ENCODE measurements around the gene SLC1A1.

The SLC1A1 gene

GRCh38 chr9:4489919-4490704 is at the start of gene SLC1A1:
TSS of gene SLC1A1 (plus strand) at chr9:4490468. CDS start at chr9:4490680, 212 bp downstream.
- DNase-seq = peak; percentile 4

- DNase-seq = no peak
Measured at GRCh38 chr9:4442806-4443205, 47.5 kb upstream of the SLC1A1 start.

- DNase-seq = no peak
Measured at GRCh38 chr9:4443439-4443838, 46.8 kb upstream of the SLC1A1 start.

DNA sequence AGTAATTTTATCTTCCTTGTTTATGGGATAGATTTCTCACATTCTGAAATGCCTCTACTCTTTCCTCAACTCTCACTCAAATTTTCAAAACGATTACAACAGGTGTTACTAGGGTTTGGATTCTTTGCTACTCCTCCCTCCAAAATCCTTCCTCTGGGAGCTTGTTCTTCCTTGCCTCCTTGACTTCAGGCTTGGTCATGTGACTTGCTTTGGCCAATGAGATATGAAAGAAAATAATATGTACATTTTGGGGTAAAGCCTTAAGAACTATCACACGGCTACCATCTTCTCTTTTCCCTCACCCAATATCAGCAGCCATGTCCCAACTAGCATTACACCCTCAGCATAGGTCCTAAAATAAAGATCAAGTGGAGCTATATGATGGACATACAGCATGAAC is 28.8 kb upstream of the SLC1A1 start:
- no peak for DNase-seq

DNA sequence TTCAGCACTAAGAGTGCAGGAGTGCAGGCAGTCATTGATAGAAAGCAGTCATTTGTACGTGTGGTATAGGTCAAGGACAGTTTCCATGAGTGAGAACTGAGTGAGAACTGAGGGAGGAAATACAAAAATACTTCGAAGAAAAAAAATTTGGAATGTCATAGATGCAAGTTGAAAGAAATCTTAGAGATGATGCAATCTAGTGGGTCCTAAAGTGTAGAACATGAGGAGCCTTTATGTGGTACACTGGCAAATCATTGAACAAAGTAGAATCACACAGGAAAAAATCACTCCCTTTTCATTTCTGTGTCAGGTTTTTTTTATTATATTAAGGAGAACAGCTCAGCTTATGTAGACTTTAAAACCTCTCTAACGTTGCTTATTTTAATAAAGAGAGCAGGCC is 26.4 kb upstream of the SLC1A1 start:
- no peak for DNase-seq

GRCh38 chr9:4464911-4465513 is 25.3 kb upstream of the SLC1A1 start:
- no peak for DNase-seq

- no peak for DNase-seq
Measured at GRCh38 chr9:4465910-4466309, 24.4 kb upstream of the SLC1A1 start.

DNA sequence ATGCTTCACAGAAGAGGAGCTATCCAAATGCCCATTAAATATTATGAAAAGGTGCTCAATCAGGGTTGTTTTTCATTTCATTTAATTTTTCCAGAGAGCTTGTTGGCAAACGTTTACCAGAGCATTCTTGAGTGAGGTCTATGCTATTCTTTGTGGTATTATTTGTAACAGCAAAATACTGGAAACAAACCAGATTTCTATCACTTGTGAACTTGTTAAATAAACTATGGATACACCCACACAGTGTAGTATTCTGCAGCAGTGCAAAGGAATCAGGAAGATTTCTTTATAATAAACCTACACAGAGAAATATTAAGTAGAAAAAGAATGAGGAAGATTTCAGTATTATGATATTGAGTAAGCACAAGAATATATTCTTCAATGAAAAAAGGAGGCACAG is 15.0 kb upstream of the SLC1A1 start:
- no peak for DNase-seq

DNA sequence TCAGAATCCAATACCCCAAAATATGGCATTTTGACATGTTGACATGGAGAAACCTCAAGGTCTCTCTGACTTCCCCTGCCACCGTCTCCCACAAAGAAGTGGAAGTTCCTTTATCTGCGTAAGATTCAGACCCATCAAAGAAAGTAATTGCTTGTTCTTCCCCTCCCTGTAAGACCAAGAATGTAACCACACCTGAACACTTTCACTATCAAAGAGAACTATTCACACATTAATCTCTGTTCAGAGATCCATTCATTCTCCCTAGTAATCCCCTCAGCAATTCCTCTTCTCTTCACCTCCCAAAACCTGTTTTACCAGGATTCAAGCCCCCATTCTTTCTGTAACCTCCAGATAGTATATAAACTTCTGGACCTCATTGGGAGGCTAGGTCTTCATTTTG is 4.1 kb upstream of the SLC1A1 start:
- DNase-seq = no peak

GRCh38 chr9:4489562-4489918 is 728 bp upstream of the SLC1A1 start:
- no peak for DNase-seq

DNA sequence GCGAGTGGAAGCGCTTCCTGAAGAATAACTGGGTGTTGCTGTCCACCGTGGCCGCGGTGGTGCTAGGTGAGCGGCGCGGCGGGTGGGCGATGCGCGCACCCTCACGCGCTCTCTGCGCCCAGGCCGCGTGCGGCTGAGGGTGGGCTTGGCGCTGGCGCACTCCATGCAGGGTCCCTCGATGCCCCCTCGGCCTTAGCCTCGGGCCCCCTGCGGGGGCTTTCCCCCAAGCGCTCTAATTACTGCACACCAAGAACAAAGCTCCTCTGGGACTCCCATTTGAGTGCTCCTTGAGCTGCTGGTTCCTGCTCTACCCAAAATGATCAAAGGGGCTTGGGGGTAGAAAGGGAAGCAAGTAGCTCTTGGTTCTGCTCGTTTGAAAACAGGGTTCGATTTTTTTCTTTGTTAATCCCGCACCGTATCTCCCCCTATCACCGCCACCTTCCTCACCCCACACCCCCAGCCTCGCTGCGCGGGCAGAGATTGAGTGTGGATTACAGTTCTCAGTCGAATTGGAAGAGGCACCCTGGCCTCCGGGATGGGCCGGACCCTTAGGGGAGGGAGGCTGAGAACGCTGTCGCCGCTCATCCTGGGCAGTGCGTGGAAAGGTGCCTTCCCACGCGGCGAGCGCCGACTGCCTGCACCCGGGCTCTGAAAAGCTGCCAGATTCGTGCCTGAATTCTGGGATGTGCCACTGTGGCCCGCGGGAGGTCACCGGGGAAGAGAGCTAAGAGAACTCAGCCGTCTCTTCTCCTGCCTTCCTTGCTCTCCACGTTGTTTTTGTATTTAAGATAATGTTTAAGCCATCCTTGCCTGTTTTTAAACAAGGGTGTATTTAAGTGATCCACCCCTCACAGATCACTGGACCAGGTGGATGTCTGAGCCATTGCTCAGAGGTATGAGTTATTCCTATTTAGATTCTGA is 697 bp downstream of the SLC1A1 start:
- no peak for DNase-seq

DNA sequence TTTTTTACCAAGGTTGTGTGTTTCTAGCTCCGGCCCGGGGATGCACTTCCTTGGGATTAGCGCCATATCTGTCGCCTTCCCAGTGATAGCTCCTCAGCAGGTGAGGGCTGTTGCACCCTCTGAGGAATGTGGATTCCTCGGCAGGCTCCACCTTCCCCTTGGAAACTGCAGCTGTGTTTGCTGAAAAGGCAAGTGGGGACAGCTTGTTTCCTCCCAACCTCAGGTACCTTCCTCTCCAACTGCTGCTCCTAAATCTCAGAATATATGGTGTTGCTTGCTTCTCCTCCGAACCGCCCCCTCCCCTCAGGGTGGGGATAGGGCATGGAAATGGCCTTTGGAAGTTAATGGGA is 1.3 kb downstream of the SLC1A1 start:
- DNase-seq = no peak

DNA sequence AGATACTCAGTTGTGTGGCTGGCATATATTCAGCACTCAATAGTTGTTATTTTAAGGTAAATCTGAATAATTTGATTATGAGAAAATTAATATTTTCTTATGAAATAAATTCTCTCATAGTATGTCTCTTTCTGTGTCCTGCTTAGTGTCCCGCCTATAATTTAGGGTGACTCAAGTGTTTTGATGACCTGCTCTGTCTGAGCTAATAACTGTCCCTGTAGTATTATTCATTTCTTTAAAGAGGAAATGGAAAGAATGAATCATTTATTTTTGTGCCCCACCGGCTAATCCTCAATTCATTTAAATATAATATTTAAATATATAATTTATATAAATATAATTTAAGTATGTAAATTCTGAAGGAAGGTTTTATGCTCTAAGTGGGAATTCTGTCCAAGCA is 4.1 kb downstream of the SLC1A1 start:
- DNase-seq = no peak

DNA sequence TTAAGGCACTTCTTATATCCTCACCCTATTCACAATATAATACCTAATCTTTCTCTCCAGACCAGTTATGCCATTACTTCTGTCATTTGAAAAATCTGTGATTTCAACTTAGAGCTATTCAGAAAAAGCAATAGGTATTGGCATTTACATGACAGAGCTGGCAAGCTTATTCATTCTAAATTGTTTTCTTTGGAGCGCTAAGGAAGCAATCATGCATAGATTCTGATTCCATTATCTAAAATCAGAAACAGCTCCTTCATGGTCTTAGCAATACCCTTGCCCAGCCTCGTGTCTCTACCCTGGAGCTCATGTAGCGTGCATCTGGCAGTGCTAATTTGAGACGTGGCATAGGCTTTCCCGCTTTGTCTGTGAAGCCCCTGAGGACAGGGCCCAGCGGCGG is 4.5 kb downstream of the SLC1A1 start:
- no peak for DNase-seq

DNA sequence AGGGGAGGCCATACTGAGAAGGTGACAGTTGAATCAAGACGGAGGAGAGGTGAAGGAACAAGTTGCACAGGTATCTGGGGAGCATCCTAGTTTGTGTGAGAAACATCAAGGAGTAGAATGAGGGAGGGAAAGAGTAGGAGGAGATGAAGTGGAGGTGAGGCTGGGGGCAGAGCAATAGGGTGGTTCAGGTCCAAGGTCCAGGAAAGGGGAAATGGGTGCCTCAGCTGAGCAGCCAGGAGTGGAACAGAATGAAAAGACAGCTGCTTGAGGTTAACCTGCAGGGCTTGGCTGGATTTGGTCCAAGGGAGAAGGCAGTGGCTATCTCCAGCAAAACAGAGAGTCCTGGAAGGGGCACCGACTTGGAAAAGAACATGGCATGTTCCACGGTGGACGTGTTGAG is 5.3 kb downstream of the SLC1A1 start:
- DNase-seq = no peak

GRCh38 chr9:4496497-4496896 is 6.2 kb downstream of the SLC1A1 start:
- no peak for DNase-seq

DNA sequence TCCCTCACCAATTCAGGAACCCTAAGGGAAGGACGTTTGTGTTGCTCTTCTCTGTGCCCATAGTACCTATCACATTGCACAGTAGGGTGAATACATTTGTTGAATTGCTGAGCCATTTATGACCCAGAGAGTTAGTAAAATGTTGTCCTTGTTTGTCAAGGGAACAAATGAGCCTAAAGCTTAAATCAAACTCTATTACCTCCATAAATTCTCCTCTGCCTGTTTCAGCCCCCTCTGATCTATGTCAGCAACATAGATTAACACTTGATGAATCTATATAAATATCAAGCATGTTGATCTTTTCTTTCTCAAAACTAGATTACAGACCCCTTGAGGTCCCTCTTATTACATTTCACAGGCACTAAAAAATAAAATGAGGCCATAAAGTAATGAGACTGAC is 7.1 kb downstream of the SLC1A1 start:
- DNase-seq = no peak

GRCh38 chr9:4497855-4498254 is 7.6 kb downstream of the SLC1A1 start:
- no peak for DNase-seq

DNA sequence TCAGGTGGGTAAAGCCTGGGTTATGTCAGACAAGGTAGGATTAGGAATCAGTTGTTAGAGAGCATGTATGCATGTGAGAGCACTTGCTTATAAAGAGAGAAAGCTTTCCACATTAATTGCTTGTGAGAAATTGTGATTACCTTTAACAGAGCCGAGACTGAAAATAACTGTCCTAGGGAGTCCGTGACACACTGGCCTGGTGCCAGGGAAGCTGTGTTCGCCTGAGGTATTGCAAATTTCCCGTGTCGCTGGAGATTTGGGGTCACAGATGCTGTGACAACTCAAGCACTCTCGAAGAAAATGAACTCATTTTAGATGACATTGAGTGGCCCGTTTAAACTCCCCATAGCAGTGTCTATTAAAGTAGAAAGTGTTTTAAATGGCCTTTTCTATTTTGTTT is 9.6 kb downstream of the SLC1A1 start:
- peak; percentile 39 for DNase-seq

DNA sequence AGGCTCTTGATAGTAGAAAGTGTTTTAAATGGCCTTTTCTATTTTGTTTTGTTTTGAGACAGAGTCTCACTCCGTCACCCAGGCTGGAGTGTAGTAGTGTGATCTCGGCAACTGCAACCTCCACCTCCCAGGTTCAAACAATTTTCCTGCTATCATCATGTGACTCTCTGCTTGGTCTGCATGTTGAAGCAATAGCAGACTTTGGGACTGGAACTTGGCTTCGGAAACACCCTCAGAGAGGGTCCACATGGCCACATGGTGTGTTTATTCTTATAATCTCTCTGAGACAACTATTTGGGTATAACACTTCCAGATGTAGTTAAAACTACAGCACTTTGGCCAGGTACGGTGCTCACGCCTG is 10.9 kb downstream of the SLC1A1 start:
- DNase-seq = no peak

- DNase-seq = no peak
Measured at GRCh38 chr9:4502444-4502843, 12.2 kb downstream of the SLC1A1 start.

DNA sequence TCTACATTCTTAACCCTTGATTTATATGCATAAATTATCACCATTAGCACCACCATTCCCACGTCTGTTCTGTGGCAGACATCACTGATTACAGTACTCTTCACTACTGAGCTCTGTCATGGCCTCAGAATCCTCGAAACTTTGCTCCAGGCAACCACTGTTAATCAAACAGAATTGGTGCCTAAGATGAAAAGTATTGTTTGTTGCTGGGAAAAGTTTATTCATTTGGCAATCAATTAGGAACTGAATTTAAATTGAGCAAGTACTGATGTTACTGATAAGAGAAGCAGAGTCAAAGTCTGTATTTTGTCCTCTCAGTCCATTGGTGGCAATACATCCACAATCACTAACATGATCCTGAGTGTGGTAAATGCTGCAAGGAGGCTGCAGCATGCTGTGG is 12.8 kb downstream of the SLC1A1 start:
- DNase-seq = no peak

DNA sequence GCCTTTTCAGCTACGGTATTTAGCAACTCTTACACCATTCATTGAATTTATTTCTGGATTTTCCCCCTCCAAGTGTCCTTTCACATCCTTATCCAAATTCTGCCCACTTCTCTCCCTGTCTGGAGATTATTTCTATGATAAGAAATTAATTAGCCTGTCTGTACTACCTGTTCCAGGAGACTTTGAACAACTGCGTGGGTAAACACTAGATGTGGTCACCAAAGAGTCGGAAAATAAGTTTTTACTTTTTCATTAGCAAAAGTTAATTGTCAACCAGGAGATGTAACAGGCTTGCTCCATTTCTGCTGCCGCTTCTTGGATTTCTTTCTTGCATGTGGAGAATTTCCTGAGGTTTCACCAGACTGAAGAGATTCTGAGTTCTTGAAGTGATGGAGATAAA is 14.0 kb downstream of the SLC1A1 start:
- no peak for DNase-seq

GRCh38 chr9:4506490-4506889 is 16.2 kb downstream of the SLC1A1 start:
- no peak for DNase-seq
